ENCODE data around the gene KLHL26. TPM values are rescaled to one million over a fixed set of nuclear protein-coding genes. Genes with fewer than 3 reads are reported as not detected.

KLHL26 gene
- total RNA-seq, 1 experiment from 2014 or later = 7.5 TPM

GRCh38 chr19:18699403-18700054 is 62.7 kb downstream of the KLHL26 start:
- no peaks in the 10 kb centered on the region for H3K27me3 Mint-ChIP-seq (ENCODE audit: unreplicated experiment)
- no peak overlapping the region for H3K27ac Mint-ChIP-seq (ENCODE audit: unreplicated experiment)
- no peak for DNase-seq

GRCh38 chr19:18700501-18701249 is 63.8 kb downstream of the KLHL26 start:
- CTCF ChIA-PET = no interaction called here
- no TSS peak for BruUV-seq (replicated peaks)
- Mint-ChIP-seq H3K27me3 (ENCODE audit: unreplicated experiment) (no peaks in the 10 kb centered on the region), H3K4me1 (ENCODE audit: low read depth, unreplicated experiment) (peaks cover 9% of the 10 kb centered on the region), H3K9me3 (ENCODE audit: low read depth, unreplicated experiment) (no peaks in the 10 kb centered on the region), H3K27ac (ENCODE audit: unreplicated experiment) (no peak overlapping the region), H3K4me3 (ENCODE audit: low read depth, unreplicated experiment) (peak overlapping the region; percentile 60), H3K36me3 (ENCODE audit: insufficient read depth, unreplicated experiment) (no peaks in the 10 kb centered on the region)
- no peak for TF ChIP-seq CTCF (IDR thresholded peaks at IDR 0.05; ENCODE audit: unreplicated experiment)
- peak; percentile 43 for DNase-seq
- intact Hi-C loops (cut with micrococcal nuclease; ENCODE audit: unreplicated experiment) = no loop called here

More at GRCh38 chr19:18699403-18700054, 62.7 kb downstream of the KLHL26 start:
- no TSS peak for BruUV-seq (replicated peaks)
- intact Hi-C loops (cut with micrococcal nuclease; ENCODE audit: unreplicated experiment) = no loop called here
- Mint-ChIP-seq H3K36me3 (ENCODE audit: insufficient read depth, unreplicated experiment) (no peaks in the 10 kb centered on the region), H3K9me3 (ENCODE audit: low read depth, unreplicated experiment) (no peaks in the 10 kb centered on the region), H3K4me1 (ENCODE audit: low read depth, unreplicated experiment) (peaks cover 9% of the 10 kb centered on the region), H3K4me3 (ENCODE audit: low read depth, unreplicated experiment) (no peak overlapping the region)
- CTCF ChIA-PET = no interaction called here
- TF ChIP-seq CTCF (IDR thresholded peaks at IDR 0.05; ENCODE audit: unreplicated experiment) = no peak

- BruUV-seq (replicated peaks) = no TSS peak
- DNase-seq = no peak
- Mint-ChIP-seq H3K4me1 (ENCODE audit: low read depth, unreplicated experiment) (peaks cover 4% of the 10 kb centered on the region), H3K27me3 (ENCODE audit: unreplicated experiment) (no peaks in the 10 kb centered on the region), H3K27ac (ENCODE audit: unreplicated experiment) (no peak overlapping the region), H3K36me3 (ENCODE audit: insufficient read depth, unreplicated experiment) (no peaks in the 10 kb centered on the region), H3K4me3 (ENCODE audit: low read depth, unreplicated experiment) (peak overlapping the region; percentile 60), H3K9me3 (ENCODE audit: low read depth, unreplicated experiment) (no peaks in the 10 kb centered on the region)
- CTCF ChIA-PET = no interaction called here
- TF ChIP-seq CTCF (IDR thresholded peaks at IDR 0.05; ENCODE audit: unreplicated experiment) = no peak
- intact Hi-C loops (cut with micrococcal nuclease; ENCODE audit: unreplicated experiment) = no loop called here
These were observed 64.4 kb downstream of the KLHL26 start for GRCh38 chr19:18701250-18701608.

- BruUV-seq (replicated peaks) = no TSS peak
- no peaks in the 10 kb centered on the region for H3K27me3 Mint-ChIP-seq (ENCODE audit: unreplicated experiment)
- H3K4me3 Mint-ChIP-seq (ENCODE audit: low read depth, unreplicated experiment) = no peak overlapping the region
- intact Hi-C loops (cut with micrococcal nuclease; ENCODE audit: unreplicated experiment) = no loop called here
- no peaks in the 10 kb centered on the region for H3K36me3 Mint-ChIP-seq (ENCODE audit: insufficient read depth, unreplicated experiment)
- no peak for DNase-seq
- no peak overlapping the region for H3K27ac Mint-ChIP-seq (ENCODE audit: unreplicated experiment)
- no peak for TF ChIP-seq CTCF (IDR thresholded peaks at IDR 0.05; ENCODE audit: unreplicated experiment)
- no peaks in the 10 kb centered on the region for H3K4me1 Mint-ChIP-seq (ENCODE audit: low read depth, unreplicated experiment)
- CTCF ChIA-PET = interaction anchor here (0.7 kb wide), 1 partner anchor 107 kb away, joined by 3 read pairs; no protein-coding TSS in a partner anchor
- H3K9me3 Mint-ChIP-seq (ENCODE audit: low read depth, unreplicated experiment) = no peaks in the 10 kb centered on the region
These were observed 67.2 kb downstream of the KLHL26 start for GRCh38 chr19:18704054-18704453.

Data from Calu3 (cell line).